Measurements from ENCODE around the gene AMDHD2. TPM values are rescaled to one million over a fixed set of nuclear protein-coding genes. Genes with fewer than 3 reads are reported as not detected.

Gene AMDHD2
- total and polyA plus RNA-seq, 2 of the 13 experiments (the other 11 are each of a cell fraction or from before 2014, with no cell fraction given), result 33.5 to 39.1 TPM

- no peaks in the 10 kb centered on the region for H3K27me3 ChIP-seq (ENCODE audit: control insufficient read depth in 1 of 2, insufficient read depth in 2 of 2, low read length in 2 of 2)
- H3K4me1 ChIP-seq (ENCODE audit: insufficient read depth, low read length), result peaks cover 27% of the 10 kb centered on the region
- POLR2A ChIA-PET, result no interaction called here
- TF ChIP-seq PAX8 (CRISPR knock-in tag; IDR thresholded peaks at IDR 0.05; ENCODE audit: borderline replicate concordance), result no peak
- DNase-seq (ENCODE audit: low spot score) (no peak), FAIRE-seq (no peak), ATAC-seq (no peak)
- CTCF ChIA-PET (ENCODE audit: low intra/inter-chr PET ratio, low total read pairs), result no interaction called here
- peaks cover 10 to 24% of the 10 kb centered on the region in 2 experiments; a peak in 4 of 5 replicates for H3K36me3 ChIP-seq (replicated peaks in 1 of 2; ENCODE audit: control insufficient read depth in 1 of 2, insufficient read depth in 2 of 2, low read length in 2 of 2)
- peaks cover 6% of the 10 kb centered on the region; the same call in 1 of the 2 replicates for H4K20me1 ChIP-seq (ENCODE audit: insufficient read depth, low read length)
- H3K4me3 ChIP-seq (replicated peaks in 1 of 3; ENCODE audit: insufficient read depth in 1 of 3, low read depth in 2 of 3, low read length in 3 of 3), result no peak overlapping the region
- H3K9me3 ChIP-seq (ENCODE audit: low read length), result no peaks in the 10 kb centered on the region
- WGBS (ENCODE audit: low lambda C conversion rate), result 96% methylated on average over 6 of the region's 6 CpGs
- H3K4me2 ChIP-seq (ENCODE audit: low read depth, low read length), result no peak overlapping the region
- no TSS peak for BruUV-seq (replicated peaks)
- in situ Hi-C loops (cut with HindIII; ENCODE audit: extremely low pct_ligation_motif_present, low pct_unique_long_range_greater_than_20kb) (no loop called here), intact Hi-C loops (cut with micrococcal nuclease; ENCODE audit: unreplicated experiment) (no loop called here)
- no peak overlapping the region for H3K9ac ChIP-seq (ENCODE audit: insufficient read depth, low read depth, low read length)
- H3K27ac ChIP-seq (ENCODE audit: extremely low read length, insufficient read depth, low read length), result no peak overlapping the region
- no peak overlapping the region for H2AFZ ChIP-seq (ENCODE audit: low read length)
- peaks cover 9% of the 10 kb centered on the region for H3K79me2 ChIP-seq (ENCODE audit: insufficient read depth, low read length)
Measured at GRCh38 chr16:2493605-2494004, 26.6 kb upstream of the AMDHD2 start.

GRCh38 chr16:2494616-2495015 lies 25.6 kb upstream of the AMDHD2 start:
- ChIA-PET CTCF (ENCODE audit: low intra/inter-chr PET ratio, low total read pairs) (no interaction called here), POLR2A (no interaction called here)
- TF ChIP-seq ZNF780A (CRISPR knock-in tag; IDR thresholded peaks at IDR 0.05) (no peak), MAF1 (CRISPR knock-in tag; IDR thresholded peaks at IDR 0.05; ENCODE audit: borderline replicate concordance) (no peak), PHB2 (IDR thresholded peaks at IDR 0.05; ENCODE audit: partially characterized antibody) (no peak), U2AF1 (optimal IDR thresholded peaks at IDR 0.05; ENCODE audit: low read depth, low read length) (no peak), SETDB1 (CRISPR knock-in tag; IDR thresholded peaks at IDR 0.05; ENCODE audit: borderline replicate concordance) (no peak), ZNF747 (CRISPR knock-in tag; IDR thresholded peaks at IDR 0.05; ENCODE audit: borderline replicate concordance) (no peak), NR2F6 (IDR thresholded peaks at IDR 0.05) (no peak), NR2F6 (CRISPR knock-in tag; IDR thresholded peaks at IDR 0.05) (no peak), ETV6 (CRISPR knock-in tag; conservative IDR thresholded peaks at IDR 0.05) (no peak), SNRNP70 (IDR thresholded peaks at IDR 0.05; ENCODE audit: low read depth, low read length) (no peak), REST (IDR thresholded peaks at IDR 0.05; ENCODE audit: borderline replicate concordance in 1 of 2, low read depth in 1 of 2, low read length in 2 of 2) (no peak), NCOA2 (CRISPR knock-in tag; IDR thresholded peaks at IDR 0.05) (no peak)
- WGBS (ENCODE audit: low lambda C conversion rate), result 97% methylated on average over 5 of the region's 5 CpGs
- no peak overlapping the region for H2AFZ ChIP-seq (ENCODE audit: low read length)
- H4K20me1 ChIP-seq (ENCODE audit: insufficient read depth, low read length), result peaks cover 4% of the 10 kb centered on the region; the same call in 1 of the 2 replicates
- no peak for ATAC-seq
- H3K4me3 ChIP-seq (replicated peaks in 1 of 3; ENCODE audit: insufficient read depth in 1 of 3, low read depth in 2 of 3, low read length in 3 of 3), result no peak overlapping the region
- no peak overlapping the region for H3K27ac ChIP-seq (ENCODE audit: extremely low read length, insufficient read depth, low read length)
- no peak overlapping the region for H3K9ac ChIP-seq (ENCODE audit: insufficient read depth, low read depth, low read length)
- H3K79me2 ChIP-seq (ENCODE audit: insufficient read depth, low read length), result peaks cover 6% of the 10 kb centered on the region
- H3K27me3 ChIP-seq (ENCODE audit: control insufficient read depth in 1 of 2, insufficient read depth in 2 of 2, low read length in 2 of 2), result no peaks in the 10 kb centered on the region
- no peak for FAIRE-seq
- BruUV-seq (replicated peaks), result no TSS peak
- in situ Hi-C loops (cut with HindIII; ENCODE audit: extremely low pct_ligation_motif_present, low pct_unique_long_range_greater_than_20kb), result no loop called here
- H3K36me3 ChIP-seq (replicated peaks in 1 of 2; ENCODE audit: control insufficient read depth in 1 of 2, insufficient read depth in 2 of 2, low read length in 2 of 2), result peaks cover 12 to 29% of the 10 kb centered on the region in 2 experiments; a peak in 4 of 5 replicates
- intact Hi-C loops (cut with micrococcal nuclease; ENCODE audit: unreplicated experiment), result no loop called here
- H3K9me3 ChIP-seq (ENCODE audit: low read length), result no peaks in the 10 kb centered on the region
- H3K4me1 ChIP-seq (ENCODE audit: insufficient read depth, low read length), result peaks cover 27% of the 10 kb centered on the region
- DNase-seq (ENCODE audit: low spot score), result no peak
- no peak overlapping the region for H3K4me2 ChIP-seq (ENCODE audit: low read depth, low read length)
